NOMO-1 (cell line): ENCODE measurements around the gene HAND2.

Experiments
- DNase-seq, 2 experiments: peaks; one replicate each; lab custom pipeline; 2025; ENCODE audit not compliant: unreplicated experiment in 2 of 2; lab: John Stamatoyannopoulos, UW

Gene HAND2

GRCh38 chr4:173503330-173504180 lies 26.5 kb downstream of the HAND2 start:
- DNase-seq, result peak; percentile 4 to 33

- no peak for DNase-seq
Measured at GRCh38 chr4:173502282-173502681, 27.7 kb downstream of the HAND2 start.

- no peak for DNase-seq
Measured at GRCh38 chr4:173501592-173502150, 28.4 kb downstream of the HAND2 start.

- no peak for DNase-seq
Measured at GRCh38 chr4:173500841-173501591, 29.0 kb downstream of the HAND2 start.

- DNase-seq, result no peak
Measured at GRCh38 chr4:173499658-173500535, 30.1 kb downstream of the HAND2 start.

GRCh38 chr4:173498771-173499170 lies 31.3 kb downstream of the HAND2 start:
- DNase-seq, result no peak

GRCh38 chr4:173498023-173498422 lies 32.0 kb downstream of the HAND2 start:
- peak; percentile 52 to 86 for DNase-seq

- DNase-seq, result peak; percentile 69 to 78
Measured at GRCh38 chr4:173494013-173494970, 35.7 kb downstream of the HAND2 start.

- no peak for DNase-seq
Measured at GRCh38 chr4:173493041-173493440, 37.0 kb downstream of the HAND2 start.

- DNase-seq, result no peak
Measured at GRCh38 chr4:173492315-173492714, 37.7 kb downstream of the HAND2 start.

GRCh38 chr4:173490817-173491528 lies 39.1 kb downstream of the HAND2 start:
- peak; percentile 16 to 57 for DNase-seq

GRCh38 chr4:173490256-173490655 lies 39.8 kb downstream of the HAND2 start:
- peak; percentile 80 to 86 for DNase-seq

GRCh38 chr4:173489514-173489913 lies 40.5 kb downstream of the HAND2 start:
- no peak for DNase-seq

- no peak for DNase-seq
Measured at GRCh38 chr4:173488656-173489055, 41.4 kb downstream of the HAND2 start.

- no peak for DNase-seq
Measured at GRCh38 chr4:173488074-173488473, 42.0 kb downstream of the HAND2 start.

GRCh38 chr4:173486714-173487392 lies 43.2 kb downstream of the HAND2 start:
- no peak for DNase-seq

GRCh38 chr4:173485164-173485563 lies 44.9 kb downstream of the HAND2 start:
- DNase-seq, result no peak

- no peak for DNase-seq
Measured at GRCh38 chr4:173482330-173482931, 47.6 kb downstream of the HAND2 start.
